CD4-positive, alpha-beta memory T cell (primary cell): ENCODE data around the gene TRIM41. TPM values are rescaled to one million over a fixed set of nuclear protein-coding genes. Genes with fewer than 3 reads are reported as not detected.

ENCODE experiments used
- CTCF ChIA-PET: fragments of 350-600 bp; sonication (Branson Sonifier 250); formaldehyde crosslinking; loops from one replicate; lab custom pipeline; 2021; ENCODE audit warnings: inconsistent platforms; ENCODE audit not compliant: partially characterized antibody; lab: Charles Lee
- POLR2A ChIA-PET: fragments of 350-600 bp; sonication (Branson Sonifier 250); formaldehyde crosslinking; loops from one replicate; lab custom pipeline; 2021; ENCODE audit not compliant: partially characterized antibody; lab: Charles Lee
- DNase-seq, 5 donors: peaks; one replicate each; pipeline versions ENCODE4 v3.0.0 to v3.0.0-alpha.2; 2020 to 2022; ENCODE audit warnings: mixed read lengths in 1 of 5
- H3K27ac ChIP-seq: one replicate; pipeline ENCODE4 v1.7.0; 2013; ENCODE audit warnings: low read depth, low read length
- H3K27me3 ChIP-seq: 2 replicates; pipeline ENCODE4 v1.7.0; 2013; ENCODE audit warnings: mild to moderate bottlenecking, low read length, moderate library complexity; ENCODE audit not compliant: insufficient read depth
- H3K36me3 ChIP-seq: 2 replicates; pipeline ENCODE4 v1.7.0; 2013; ENCODE audit warnings: mild to moderate bottlenecking, low read length, moderate library complexity; ENCODE audit not compliant: insufficient read depth
- H3K4me1 ChIP-seq: 2 replicates; pipeline ENCODE4 v1.7.0; 2013; ENCODE audit warnings: mild to moderate bottlenecking, low read length, moderate library complexity; ENCODE audit not compliant: insufficient read depth
- H3K4me3 ChIP-seq, 2 donors: one replicate each; pipeline ENCODE4 v1.7.0; 2013; ENCODE audit warnings: low read length in 2 of 2, mild to moderate bottlenecking in 1 of 2
- H3K9me3 ChIP-seq, 2 donors: one replicate each; pipeline ENCODE4 v1.7.0; 2013; ENCODE audit warnings: low read length in 2 of 2, control low read depth in 1 of 2; ENCODE audit not compliant: control insufficient read depth in 1 of 2
- H3K27ac Mint-ChIP-seq, 7 donors: one replicate each; pipeline ENCODE4 v1.8.0; 2020 to 2021; ENCODE audit warnings: mixed read lengths in 7 of 7, mild to moderate bottlenecking in 6 of 7, inconsistent platforms in 3 of 7, moderate library complexity in 3 of 7
- H3K27me3 Mint-ChIP-seq, 2 donors: one replicate each; pipeline ENCODE4 v1.8.0; 2020 to 2021; ENCODE audit warnings: mixed read lengths in 2 of 2
- H3K36me3 Mint-ChIP-seq, 2 donors: one replicate each; pipeline ENCODE4 v1.8.0; 2020 to 2021; ENCODE audit warnings: mixed read lengths in 2 of 2, inconsistent platforms in 1 of 2, mild to moderate bottlenecking in 1 of 2
- H3K4me1 Mint-ChIP-seq, 4 donors: one replicate each; pipeline ENCODE4 v1.8.0; 2020 to 2021; ENCODE audit warnings: mixed read lengths in 4 of 4, mild to moderate bottlenecking in 1 of 4
- H3K4me3 Mint-ChIP-seq, 8 donors: one replicate each; pipeline ENCODE4 v1.8.0; 2020 to 2021; ENCODE audit warnings: mixed read lengths in 8 of 8, mild to moderate bottlenecking in 7 of 8, moderate library complexity in 6 of 8, inconsistent platforms in 3 of 8
- H3K9me3 Mint-ChIP-seq, 8 donors: one replicate each; pipeline ENCODE4 v1.8.0; 2020 to 2021; ENCODE audit warnings: mixed read lengths in 8 of 8, mild to moderate bottlenecking in 5 of 8, inconsistent platforms in 3 of 8, moderate library complexity in 1 of 8
- intact Hi-C: fragments of 100-400 bp; cut with micrococcal nuclease; formaldehyde crosslinking; loops from one replicate; pipeline ENCODE4 v1.15.1; 2023
- polyA plus RNA-seq, 2 donors: library from polyadenylated mRNA; unstranded; fragments of 300-500 nt; fragmentation: Illumina TruSeq; gene quantifications; one replicate each; pipeline ENCODE4 v1.2.3, GENCODE V29; 2021
- total RNA-seq, 2 experiments: library from RNA; stranded (reverse); gene quantifications; one replicate each; pipeline ENCODE4 v1.2.3, GENCODE V29; 2021

TRIM41 gene
- total and polyA plus RNA-seq, 4 experiments from 2014 or later = 1.7 to 40.7 (median 20.9) TPM

DNA sequence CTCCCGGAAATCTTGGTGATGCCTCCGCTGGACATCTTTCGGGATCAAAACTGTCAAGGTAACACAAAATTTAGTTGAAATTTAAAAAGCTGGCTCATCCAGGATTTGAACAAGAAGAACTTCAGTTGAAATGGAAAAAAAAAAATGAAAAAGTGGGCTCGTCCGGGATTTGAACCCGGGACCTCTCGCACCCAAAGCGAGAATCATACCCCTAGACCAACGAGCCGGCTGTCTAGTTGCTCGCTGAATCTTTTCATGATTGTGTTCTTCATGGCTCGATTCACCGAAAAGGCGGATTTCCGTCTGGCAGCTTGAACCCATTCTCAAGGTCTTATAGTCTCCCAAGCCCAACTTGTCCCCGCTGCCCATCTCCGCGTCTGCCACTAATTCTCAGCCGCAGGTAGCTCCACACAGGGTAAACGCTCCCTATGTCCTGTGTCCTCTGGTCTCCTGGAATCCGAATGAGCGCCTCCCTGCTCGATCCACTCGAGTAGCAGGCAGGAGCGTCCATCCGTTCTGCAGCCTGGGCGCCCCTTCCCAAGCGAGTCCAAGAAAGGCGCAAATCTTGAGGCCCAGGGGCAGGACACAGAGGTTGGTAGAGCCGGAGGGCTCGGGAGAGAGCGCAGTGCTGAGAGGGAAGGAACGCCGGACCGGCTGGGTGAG is 34.2 kb upstream of the TRIM41 start:
- H3K4me1 ChIP-seq = peaks cover 26% of the 10 kb centered on the region
- no peaks in the 10 kb centered on the region for H3K27me3 ChIP-seq
- no peaks in the 10 kb centered on the region for H3K36me3 ChIP-seq
- intact Hi-C loops = loop anchor here (1.0 to 10.0 kb wide), 2 partner anchors 72 to 384 kb away; partner anchors contain the start of genes MGAT1 and TRIM52
- peaks cover 0 to 42% of the 10 kb centered on the region in 2 donors for H3K36me3 Mint-ChIP-seq
- DNase-seq = peak; percentile 75 to 88 (median 81)
- POLR2A ChIA-PET = interaction anchor here (0.6 to 12.9 kb wide), 23 partner anchors 9 to 1285 kb away, joined by 3 to 412 read pairs (median 5); partner anchors contain the start of genes RACK1, TRIM41, TRIM52 and TRIM7
- peak overlapping the region; percentile 87 to 97 for H3K4me3 ChIP-seq
- peak overlapping the region; percentile 91 to 100 (median 97) for H3K27ac Mint-ChIP-seq
- H3K4me3 Mint-ChIP-seq = peak overlapping the region; percentile 96 to 99 (median 98)
- peaks cover 5 to 19% of the 10 kb centered on the region in 2 donors for H3K27me3 Mint-ChIP-seq
- CTCF ChIA-PET = interaction anchor here (2.0 to 6.6 kb wide), 7 partner anchors 16 to 72 kb away, joined by 6 to 100 read pairs (median 10); partner anchors contain the start of genes TRIM41, TRIM52 and TRIM7
- no peaks in the 10 kb centered on the region for H3K9me3 ChIP-seq
- peaks cover 0 to 39% (median 7%) of the 10 kb centered on the region in 8 donors for H3K9me3 Mint-ChIP-seq
- peak overlapping the region; percentile 79 for H3K27ac ChIP-seq
- H3K4me1 Mint-ChIP-seq = peaks cover 19 to 89% (median 42%) of the 10 kb centered on the region in 4 donors

DNA sequence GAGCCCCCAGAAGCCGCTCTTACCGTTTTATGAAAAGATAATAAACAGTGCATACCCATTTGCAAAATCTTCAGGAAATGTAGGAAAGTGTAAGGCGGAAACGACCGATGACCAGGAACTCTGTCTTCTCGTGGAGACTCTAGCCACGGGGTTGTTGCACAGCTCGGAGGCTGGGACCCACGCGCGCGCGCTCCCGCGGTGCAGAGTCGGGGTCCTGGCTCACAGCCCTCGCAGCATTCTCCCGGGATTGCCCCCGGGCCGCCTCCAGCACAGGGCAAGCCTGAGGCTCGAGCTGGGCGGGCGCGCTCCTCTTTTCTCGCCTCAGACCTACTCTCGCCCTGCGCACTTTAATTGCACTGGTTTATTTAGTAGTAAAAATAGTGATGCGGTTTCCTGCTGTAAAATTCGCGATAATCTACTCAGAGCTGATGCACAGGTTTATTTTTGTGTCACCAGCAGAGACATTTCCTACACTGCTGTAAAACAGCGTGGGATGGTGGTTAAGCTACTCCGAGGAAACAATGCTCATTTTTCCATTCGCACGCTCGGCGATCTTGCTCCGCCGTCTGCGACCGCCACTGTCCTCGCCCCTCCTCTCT is 33.6 kb upstream of the TRIM41 start:
- peak overlapping the region; percentile 91 to 100 (median 97) for H3K27ac Mint-ChIP-seq
- Histone ChIP-seq H3K27me3 (no peaks in the 10 kb centered on the region), H3K4me3 (peak overlapping the region; percentile 87 to 97), H3K27ac (peak overlapping the region; percentile 79), H3K9me3 (no peaks in the 10 kb centered on the region), H3K4me1 (peaks cover 24% of the 10 kb centered on the region), H3K36me3 (no peaks in the 10 kb centered on the region)
- peaks cover 0 to 39% (median 7%) of the 10 kb centered on the region in 8 donors for H3K9me3 Mint-ChIP-seq
- H3K4me3 Mint-ChIP-seq = peak overlapping the region; percentile 96 to 99 (median 98)
- H3K4me1 Mint-ChIP-seq = peaks cover 16 to 83% (median 39%) of the 10 kb centered on the region in 4 donors
- H3K36me3 Mint-ChIP-seq = peaks cover 0 to 42% of the 10 kb centered on the region in 2 donors
- DNase-seq = peak; percentile 73 to 84 (median 77)
- ChIA-PET POLR2A (interaction anchor here (0.7 to 12.9 kb wide), 24 partner anchors 8 to 1566 kb away, joined by 3 to 412 read pairs (median 4); partner anchors contain the start of genes HNRNPH1, RACK1, TRIM41 and TRIM52), CTCF (interaction anchor here (0.7 to 6.6 kb wide), 14 partner anchors 8 to 71 kb away, joined by 3 to 100 read pairs (median 6); partner anchors contain the start of genes RACK1, TRIM41, TRIM52 and TRIM7)
- H3K27me3 Mint-ChIP-seq = peaks cover 5 to 19% of the 10 kb centered on the region in 2 donors
- intact Hi-C loops = loop anchor here (1.0 to 10.0 kb wide), 2 partner anchors 72 to 385 kb away; partner anchors contain the start of genes MGAT1 and TRIM52

DNA sequence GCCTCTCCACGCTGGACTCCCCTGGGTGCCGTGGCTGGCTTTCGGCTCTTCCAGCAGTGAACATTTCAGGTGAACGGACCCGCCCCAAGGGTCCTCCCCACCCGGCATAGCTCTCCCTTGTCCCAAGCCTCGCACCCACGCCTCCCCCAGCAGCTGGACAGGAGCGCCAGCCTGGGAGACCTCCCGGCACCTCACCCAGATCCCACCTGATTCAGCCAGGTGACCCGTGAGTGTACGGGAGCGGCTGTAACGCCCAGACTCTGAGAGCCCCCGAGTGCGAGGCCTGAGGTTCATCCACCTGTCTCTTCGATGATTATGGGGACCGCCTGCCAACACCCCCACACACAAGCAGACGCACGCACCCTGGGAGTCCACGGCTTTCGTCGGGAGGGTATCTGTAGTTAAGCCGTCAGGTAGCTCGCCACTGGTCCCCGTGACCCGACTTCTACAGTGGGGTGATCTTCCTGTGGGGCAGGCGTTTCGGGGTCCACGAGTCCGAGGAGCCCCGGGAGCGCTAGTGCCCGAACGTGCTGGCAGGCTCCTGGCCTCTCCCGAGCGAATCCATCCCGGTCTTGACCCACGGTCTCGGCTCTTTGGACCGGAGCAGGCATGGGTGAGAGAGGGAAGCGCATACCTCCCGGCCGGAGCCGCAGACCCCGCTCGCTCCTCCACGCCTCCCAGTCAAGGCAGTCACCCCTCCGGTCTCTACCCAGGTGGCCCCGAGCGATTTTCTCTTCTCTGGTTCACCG is 32.9 kb upstream of the TRIM41 start:
- Histone ChIP-seq H3K4me1 (peaks cover 17% of the 10 kb centered on the region), H3K9me3 (no peaks in the 10 kb centered on the region), H3K4me3 (peak overlapping the region; percentile 87 to 97), H3K27ac (peak overlapping the region; percentile 79), H3K36me3 (no peaks in the 10 kb centered on the region), H3K27me3 (no peaks in the 10 kb centered on the region)
- ChIA-PET CTCF (interaction anchor here (0.7 to 6.6 kb wide), 14 partner anchors 9 to 71 kb away, joined by 3 to 100 read pairs (median 6); partner anchors contain the start of genes RACK1, TRIM41, TRIM52 and TRIM7), POLR2A (interaction anchor here (0.6 to 12.9 kb wide), 22 partner anchors 8 to 1567 kb away, joined by 3 to 412 read pairs (median 6); partner anchors contain the start of genes HNRNPH1, RACK1, TRIM41 and TRIM52)
- peak overlapping the region; percentile 96 to 99 (median 98) for H3K4me3 Mint-ChIP-seq
- peak in 3 of 5 donors; percentile 41 to 63 (median 46) for DNase-seq
- H3K9me3 Mint-ChIP-seq = peaks cover 0 to 39% (median 7%) of the 10 kb centered on the region in 8 donors
- H3K4me1 Mint-ChIP-seq = peaks cover 16 to 78% (median 36%) of the 10 kb centered on the region in 4 donors
- H3K27ac Mint-ChIP-seq = peak overlapping the region; percentile 91 to 100 (median 97)
- intact Hi-C loops = loop anchor here (1.0 to 10.0 kb wide), 2 partner anchors 71 to 385 kb away; partner anchors contain the start of genes MGAT1 and TRIM52
- peaks cover 5 to 19% of the 10 kb centered on the region in 2 donors for H3K27me3 Mint-ChIP-seq
- H3K36me3 Mint-ChIP-seq = peaks cover 0 to 42% of the 10 kb centered on the region in 2 donors

DNA sequence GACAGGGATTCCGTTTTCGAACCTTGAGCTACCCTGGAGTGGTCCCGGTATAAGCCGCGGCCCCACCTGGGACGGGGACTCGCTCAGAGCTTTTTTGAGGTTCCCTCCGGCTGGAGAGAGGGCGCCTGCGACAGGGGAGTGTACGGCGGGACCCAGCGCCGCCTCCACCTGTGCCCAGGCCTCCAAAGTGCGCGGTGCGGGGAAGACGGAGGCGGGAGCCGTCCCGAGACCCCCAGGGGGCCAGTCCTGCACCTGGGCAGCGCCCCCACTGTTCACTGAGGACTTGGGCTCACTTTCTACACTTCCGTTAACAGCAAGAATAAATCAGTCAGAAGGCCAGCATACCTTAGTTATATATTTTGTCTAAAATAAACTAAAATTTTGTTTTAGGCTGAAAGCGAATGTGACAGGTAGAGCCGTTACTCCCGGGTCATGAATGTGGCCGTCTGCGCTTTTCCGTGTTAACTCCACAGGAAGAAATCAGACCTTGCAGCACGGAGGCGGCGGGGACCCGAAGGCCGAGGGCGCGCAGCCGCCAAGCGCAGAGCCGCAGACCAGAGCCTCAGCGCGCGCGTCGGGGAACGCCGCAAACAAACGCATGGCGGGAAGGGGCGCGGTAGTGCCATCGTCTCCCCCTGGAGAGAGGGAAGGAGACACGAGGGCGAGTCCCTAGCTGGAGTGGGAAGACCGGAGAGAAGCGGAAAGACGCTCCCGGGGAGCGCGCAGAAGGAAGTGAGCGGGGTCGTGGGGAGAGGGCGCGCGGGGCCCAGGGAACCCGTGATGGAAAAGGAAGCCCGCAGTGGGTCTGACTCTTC is 32.2 kb upstream of the TRIM41 start:
- Mint-ChIP-seq H3K4me3 (peak overlapping the region; percentile 96 to 99 (median 98)), H3K36me3 (peaks cover 0 to 42% of the 10 kb centered on the region in 2 donors), H3K27ac (peak overlapping the region; percentile 95 to 100 (median 97)), H3K4me1 (peaks cover 16 to 72% (median 33%) of the 10 kb centered on the region in 4 donors), H3K27me3 (peaks cover 5 to 19% of the 10 kb centered on the region in 2 donors), H3K9me3 (peaks cover 0 to 39% (median 7%) of the 10 kb centered on the region in 8 donors)
- intact Hi-C loops = loop anchor here (1.0 kb wide), 5 partner anchors 8 to 55 kb away; partner anchors contain the start of gene TRIM41
- Histone ChIP-seq H3K27me3 (no peaks in the 10 kb centered on the region), H3K9me3 (no peaks in the 10 kb centered on the region), H3K4me3 (peak overlapping the region; percentile 87 to 97), H3K4me1 (peaks cover 16% of the 10 kb centered on the region), H3K27ac (peak overlapping the region; percentile 79), H3K36me3 (no peaks in the 10 kb centered on the region)
- ChIA-PET POLR2A (interaction anchor here (0.6 to 12.9 kb wide), 20 partner anchors 8 to 388 kb away, joined by 3 to 412 read pairs (median 6); partner anchors contain the start of genes RACK1, TRIM41, TRIM52 and TRIM7), CTCF (interaction anchor here (1.0 to 6.6 kb wide), 14 partner anchors 8 to 70 kb away, joined by 3 to 100 read pairs (median 6); partner anchors contain the start of genes RACK1, TRIM41, TRIM52 and TRIM7)
- peak; percentile 45 to 69 (median 54) for DNase-seq

DNA sequence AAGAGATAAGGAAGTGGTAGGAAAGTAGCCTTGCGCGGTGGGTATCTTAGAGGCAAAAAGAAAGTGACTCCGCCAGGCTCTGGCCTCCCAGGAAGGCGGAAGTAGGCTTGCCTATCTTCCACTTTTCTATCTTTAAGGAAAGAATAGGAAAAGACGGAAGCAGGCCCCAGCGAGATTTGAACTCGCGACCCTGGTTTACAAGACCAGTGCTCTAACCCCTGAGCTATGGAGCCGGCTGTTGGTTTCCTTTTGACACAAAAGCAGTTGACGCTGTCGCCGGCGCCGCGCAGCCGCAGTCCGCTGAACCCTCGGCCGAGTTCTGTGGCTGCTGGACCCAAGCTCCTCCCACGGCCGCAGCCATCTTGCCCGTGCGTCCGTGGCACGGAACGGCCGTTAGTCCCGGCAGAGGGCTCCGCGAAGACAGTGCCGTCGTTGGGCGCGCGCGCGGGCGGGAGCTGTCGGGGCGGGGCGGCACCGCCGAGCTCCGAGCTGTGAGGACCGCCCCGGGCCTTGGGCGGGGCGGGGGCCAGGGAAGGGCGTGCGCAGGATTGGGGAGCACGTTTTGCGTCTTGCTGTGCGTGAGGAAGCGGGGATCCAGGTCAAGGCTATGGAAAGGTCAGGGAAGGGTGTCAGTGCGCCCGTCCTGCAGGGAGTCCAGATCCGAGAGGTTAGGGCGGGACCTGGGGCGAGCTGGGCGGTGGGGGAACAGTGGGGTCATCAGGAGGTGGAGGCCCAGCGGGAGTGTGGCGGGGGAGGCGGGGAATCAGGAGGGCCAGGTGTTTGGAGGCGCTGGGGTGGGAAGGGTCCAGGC is 31.4 kb upstream of the TRIM41 start:
- Histone ChIP-seq H3K36me3 (no peaks in the 10 kb centered on the region), H3K4me1 (peaks cover 16% of the 10 kb centered on the region), H3K4me3 (peak overlapping the region; percentile 87 to 97), H3K9me3 (no peaks in the 10 kb centered on the region), H3K27me3 (no peaks in the 10 kb centered on the region), H3K27ac (peak overlapping the region; percentile 79)
- peak overlapping the region; percentile 95 to 100 (median 97) for H3K27ac Mint-ChIP-seq
- H3K4me3 Mint-ChIP-seq = peak overlapping the region; percentile 96 to 99 (median 98)
- CTCF ChIA-PET = interaction anchor here (0.8 to 6.6 kb wide), 9 partner anchors 9 to 69 kb away, joined by 3 to 100 read pairs (median 5); partner anchors contain the start of genes TRIM41, TRIM52 and TRIM7
- H3K36me3 Mint-ChIP-seq = peaks cover 0 to 42% of the 10 kb centered on the region in 2 donors
- H3K27me3 Mint-ChIP-seq = peaks cover 5 to 19% of the 10 kb centered on the region in 2 donors
- POLR2A ChIA-PET = interaction anchor here (0.6 to 12.9 kb wide), 16 partner anchors 8 to 382 kb away, joined by 3 to 412 read pairs (median 12); partner anchors contain the start of genes RACK1, TRIM41, TRIM52 and TRIM7
- H3K4me1 Mint-ChIP-seq = peaks cover 16 to 64% (median 32%) of the 10 kb centered on the region in 4 donors
- H3K9me3 Mint-ChIP-seq = peaks cover 0 to 39% (median 7%) of the 10 kb centered on the region in 8 donors
- intact Hi-C loops = loop anchor here (1.0 kb wide), 5 partner anchors 8 to 55 kb away; partner anchors contain the start of gene TRIM41
- DNase-seq = peak; percentile 94 to 98 (median 96)
